NCI-H1048 (cell line): ENCODE results near the gene RPL31.

Experiments used
- DNase-seq: peaks from one replicate; lab custom pipeline; 2025; lab: John Stamatoyannopoulos, UW

Gene RPL31

GRCh38 chr2:100975521-100975785 lies 26.6 kb upstream of the RPL31 start:
- no peak for DNase-seq

DNA sequence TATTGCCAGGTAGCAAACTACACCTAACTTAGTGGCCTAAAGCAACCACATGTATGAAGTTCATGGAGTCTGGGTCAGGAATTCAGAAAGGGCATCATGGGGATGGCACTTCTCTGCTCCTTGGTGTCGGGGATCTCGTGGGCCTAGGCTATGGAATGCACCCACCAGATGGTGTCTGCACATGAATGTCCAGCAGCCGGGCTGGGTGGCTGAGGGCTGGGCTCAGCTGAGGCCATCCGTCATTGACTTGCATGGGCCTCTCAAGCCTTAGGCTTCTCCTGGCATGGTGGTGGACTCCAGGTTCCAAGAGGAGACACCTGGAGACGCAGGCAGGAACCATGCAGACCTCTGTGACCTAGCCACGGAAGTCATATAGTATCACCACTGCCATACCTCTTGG lies 26.0 kb upstream of the RPL31 start:
- no peak for DNase-seq

- DNase-seq: no peak
Measured at GRCh38 chr2:100976645-100977391, 25.3 kb upstream of the RPL31 start.

GRCh38 chr2:100977511-100977910 lies 24.6 kb upstream of the RPL31 start:
- DNase-seq: no peak

- no peak for DNase-seq
Measured at GRCh38 chr2:100978582-100979191, 23.4 kb upstream of the RPL31 start.

- no peak for DNase-seq
Measured at GRCh38 chr2:100980046-100980445, 22.0 kb upstream of the RPL31 start.

- no peak for DNase-seq
Measured at GRCh38 chr2:100981011-100981410, 21.1 kb upstream of the RPL31 start.

- no peak for DNase-seq
Measured at GRCh38 chr2:100982431-100982861, 19.6 kb upstream of the RPL31 start.

DNA sequence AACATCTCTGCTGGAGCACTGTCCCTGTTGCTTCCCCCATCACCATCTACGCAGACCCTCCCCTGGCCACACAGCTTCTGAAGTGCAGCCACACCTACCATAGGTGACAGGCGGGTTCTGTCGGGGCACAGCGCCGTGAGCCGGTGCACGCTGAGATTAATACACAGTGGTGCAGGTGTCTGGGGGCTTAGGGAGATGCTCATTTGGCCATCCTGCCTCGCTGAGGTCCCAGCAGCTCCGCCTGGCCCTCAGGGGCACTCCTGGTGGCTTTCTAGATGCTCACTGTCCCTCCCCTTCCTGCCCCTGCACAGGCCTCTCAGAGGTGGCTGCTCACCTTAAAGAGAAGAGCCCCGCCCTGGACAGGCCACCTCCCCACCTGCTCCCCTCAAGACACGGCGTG lies 18.9 kb upstream of the RPL31 start:
- no peak for DNase-seq

DNA sequence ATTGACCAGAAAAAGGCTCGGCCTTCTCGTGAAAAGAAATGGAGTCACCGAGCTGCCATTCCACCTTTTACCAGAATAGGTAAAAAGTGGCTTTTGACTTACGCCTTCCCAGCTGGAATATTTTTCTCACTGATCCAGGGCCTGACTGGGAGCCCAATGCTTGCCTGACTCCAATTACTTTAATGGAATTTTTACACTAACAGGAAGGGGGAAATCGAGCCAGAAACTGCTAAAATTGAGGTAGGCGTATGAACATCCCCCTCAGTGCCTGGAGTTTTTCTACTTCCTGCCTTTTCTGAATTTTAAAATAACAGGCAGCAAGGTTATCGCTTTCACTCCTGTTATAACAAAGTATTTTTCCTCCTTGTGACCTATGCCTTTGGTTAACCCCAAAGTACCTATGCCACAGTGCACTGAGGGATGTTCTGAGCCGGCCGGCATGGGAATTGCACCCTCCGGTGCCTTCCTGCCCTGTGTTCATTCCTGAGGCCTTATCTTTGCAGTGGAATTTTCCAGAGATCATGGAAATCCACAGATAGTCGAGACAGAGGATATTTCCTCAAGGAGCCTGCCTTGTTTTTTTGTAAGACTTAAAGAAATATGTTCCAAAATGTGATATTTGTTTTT lies 18.3 kb upstream of the RPL31 start:
- no peak for DNase-seq

- peak; percentile 52 for DNase-seq
Measured at GRCh38 chr2:100984892-100985307, 17.2 kb upstream of the RPL31 start.

DNA sequence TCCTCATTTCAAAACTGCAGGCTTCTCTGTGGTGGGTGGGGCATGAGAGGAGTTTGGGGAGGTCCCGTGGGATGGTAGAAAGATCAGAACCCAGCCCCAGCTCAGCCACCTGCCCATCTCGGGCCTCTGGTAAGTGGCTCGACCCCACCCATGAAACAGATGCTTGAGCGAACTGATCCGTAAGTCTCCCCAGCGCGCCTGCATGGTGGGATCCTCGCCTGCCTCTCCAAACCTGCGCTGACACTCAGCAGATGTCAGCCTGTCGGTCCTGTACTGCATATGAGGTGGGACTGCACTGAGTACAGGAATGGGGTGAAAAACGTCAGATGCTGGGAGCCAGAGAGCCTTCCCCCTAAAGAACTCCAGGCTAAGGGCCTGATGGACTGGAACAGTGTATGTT lies 15.9 kb upstream of the RPL31 start:
- DNase-seq: no peak

DNA sequence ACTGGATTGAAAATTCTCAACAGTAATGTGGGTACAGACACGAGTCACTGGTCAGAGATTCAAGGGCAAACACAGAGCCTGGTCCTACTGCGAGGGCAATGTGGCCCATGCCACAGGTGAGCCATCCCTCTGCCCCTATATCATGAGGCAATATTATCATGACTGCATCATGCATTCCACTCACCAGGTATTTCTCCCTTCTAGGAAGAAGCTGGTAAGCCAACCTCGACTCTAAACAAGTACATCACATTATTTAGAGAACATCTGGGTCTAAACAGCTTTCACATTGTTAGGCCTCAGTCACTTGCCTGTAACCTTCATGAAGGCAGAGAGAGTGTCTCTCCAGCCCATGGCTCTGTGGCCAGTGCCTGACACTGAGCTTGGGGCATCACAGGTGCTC lies 14.6 kb upstream of the RPL31 start:
- DNase-seq: no peak

DNA sequence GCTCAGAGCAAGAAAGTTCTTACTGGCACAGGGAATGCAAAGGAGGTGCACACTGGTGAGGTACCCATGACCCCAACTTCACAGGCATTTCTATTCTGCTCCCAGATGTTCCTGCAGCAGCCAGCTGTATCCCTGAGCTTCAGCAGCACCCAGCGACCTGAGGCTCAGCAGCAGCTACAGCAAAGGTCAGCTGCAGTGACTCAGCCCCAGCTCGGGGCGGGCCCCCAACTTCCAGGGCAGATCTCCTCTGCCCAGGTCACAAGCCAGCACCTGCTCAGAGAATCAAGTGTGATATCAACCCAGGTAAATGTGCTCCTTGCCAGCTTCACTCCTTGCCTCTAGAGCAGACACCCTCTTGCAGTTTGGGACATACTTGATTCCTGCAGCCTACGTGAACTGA lies 14.1 kb upstream of the RPL31 start:
- no peak for DNase-seq

- no peak for DNase-seq
Measured at GRCh38 chr2:100988630-100989417, 13.3 kb upstream of the RPL31 start.

- DNase-seq: no peak
Measured at GRCh38 chr2:100989666-100990065, 12.4 kb upstream of the RPL31 start.

DNA sequence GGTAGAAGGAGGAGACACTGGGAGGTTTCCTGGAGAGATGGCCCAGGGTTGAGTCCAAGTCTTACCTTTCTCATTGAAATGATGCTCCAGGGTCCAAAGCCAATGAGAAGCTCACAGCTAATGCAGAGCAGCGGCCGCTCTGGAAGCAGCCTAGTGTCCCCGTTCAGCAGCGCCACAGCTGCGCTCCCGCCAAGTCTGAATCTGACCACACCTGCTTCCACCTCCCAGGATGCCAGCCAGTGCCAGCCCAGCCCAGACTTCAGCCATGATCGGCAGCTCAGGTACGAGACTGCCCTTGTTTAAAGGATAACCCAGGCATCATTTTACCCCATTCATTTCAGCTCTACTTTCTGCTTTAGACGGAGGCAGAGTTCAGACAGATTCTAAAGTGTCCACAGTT lies 11.9 kb upstream of the RPL31 start:
- no peak for DNase-seq

DNA sequence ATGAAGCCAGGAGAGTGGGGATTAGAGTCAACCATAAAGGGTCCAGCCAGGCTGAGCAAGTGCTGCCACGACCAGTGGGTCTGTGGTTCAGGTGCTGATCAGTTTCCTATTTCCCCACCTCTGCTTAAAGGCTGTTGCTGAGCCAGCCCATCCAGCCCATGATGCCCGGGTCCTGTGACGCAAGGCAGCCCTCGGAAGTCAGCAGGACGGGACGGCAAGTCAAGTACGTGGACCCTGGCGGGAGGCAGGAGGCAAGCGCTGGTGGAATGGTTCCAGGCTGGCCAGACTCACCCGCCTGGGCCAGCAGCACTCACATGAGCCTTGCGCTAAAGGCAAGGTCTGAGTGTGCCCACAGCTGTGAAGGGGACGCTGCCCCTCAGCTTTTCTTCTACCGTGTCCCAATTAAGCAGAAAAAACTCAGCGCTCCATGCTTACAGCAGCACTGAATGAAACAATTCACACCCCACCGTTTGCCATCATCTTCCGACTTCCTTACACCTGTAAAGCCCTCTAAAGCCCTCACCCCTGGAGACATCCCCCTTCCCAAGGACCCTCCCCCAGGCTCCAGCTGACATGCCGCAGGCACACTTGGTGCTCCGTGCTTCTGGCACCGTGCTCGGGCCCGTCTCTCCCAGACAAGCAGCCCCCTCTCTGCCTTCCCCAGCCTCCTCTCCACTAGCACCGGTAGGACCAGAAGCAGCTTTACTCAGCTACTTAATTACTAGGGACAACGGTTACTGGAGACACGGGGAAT lies 11.3 kb upstream of the RPL31 start:
- DNase-seq: no peak

DNA sequence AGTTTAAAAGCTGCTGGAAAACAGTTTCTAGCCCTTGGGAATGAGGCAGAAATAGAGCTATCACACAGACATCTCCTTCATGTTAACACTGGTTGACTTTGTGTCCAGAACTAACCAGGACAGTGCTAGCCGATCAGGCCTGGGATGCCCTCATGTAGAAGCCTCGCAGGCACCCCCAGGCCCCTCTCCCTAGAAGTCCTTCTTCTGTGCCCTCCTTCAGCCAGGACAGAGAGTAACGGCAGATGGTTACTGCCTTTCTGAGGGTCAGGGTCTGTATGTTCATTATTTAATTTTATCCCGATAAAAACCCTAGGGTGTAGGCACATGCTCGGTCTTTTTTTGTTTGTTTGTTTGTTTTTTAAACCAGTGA lies 10.7 kb upstream of the RPL31 start:
- no peak for DNase-seq

DNA sequence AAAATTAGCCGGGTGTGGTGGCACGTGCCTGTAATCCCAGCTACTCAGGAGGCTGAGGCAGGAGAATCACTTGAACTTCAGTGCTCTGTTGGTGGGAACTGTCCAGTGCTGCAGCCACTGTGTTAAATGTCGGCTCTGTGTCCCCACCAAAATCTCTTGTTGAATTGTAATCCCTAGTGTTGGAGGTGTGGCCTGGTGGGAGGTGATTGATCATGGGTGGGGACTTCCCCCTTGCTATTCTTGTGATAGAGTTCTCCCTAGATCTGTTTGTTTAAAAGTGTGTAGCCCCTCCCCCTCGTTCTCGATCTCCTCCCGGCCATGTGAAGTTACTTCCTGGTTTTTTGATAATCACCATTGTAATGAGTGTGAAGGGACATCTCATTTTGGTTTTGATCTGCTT lies 9.8 kb upstream of the RPL31 start:
- DNase-seq: no peak

DNA sequence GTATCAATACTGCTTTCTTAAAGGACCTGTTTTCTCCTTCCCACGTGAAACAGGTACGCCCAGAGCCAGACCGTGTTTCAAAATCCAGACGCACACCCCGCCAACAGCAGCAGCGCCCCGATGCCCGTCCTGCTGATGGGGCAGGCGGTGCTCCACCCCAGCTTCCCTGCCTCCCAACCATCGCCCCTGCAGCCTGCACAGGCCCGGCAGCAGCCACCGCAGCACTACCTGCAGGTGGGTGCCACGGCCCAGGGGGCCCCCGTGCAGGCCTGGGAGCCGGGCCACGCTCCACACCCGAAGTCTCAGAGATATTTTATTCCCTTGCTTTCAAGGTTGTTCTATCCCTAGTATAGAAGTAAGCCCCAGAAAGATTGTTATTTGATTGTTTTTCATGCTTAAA lies 8.8 kb upstream of the RPL31 start:
- no peak for DNase-seq
